Fibroblast of the conjunctiva (primary cell): Measurements from ENCODE around the gene LMF1.

Experiments
- DNase-seq: peaks from one replicate; pipeline ENCODE4 v3.0.0-alpha.2; 2010; ENCODE audit warnings: low read depth

Gene LMF1

GRCh38 chr16:804193-805048, 166.4 kb downstream of the LMF1 start:
- DNase-seq, result no peak

- no peak for DNase-seq
These were observed 167.1 kb downstream of the LMF1 start for GRCh38 chr16:803754-804080.
